Activated CD4-positive, CD25-positive, alpha-beta regulatory T cell (primary cell): ENCODE data around the gene ANKRD60.

Source experiments
- DNase-seq, 4 experiments: peaks; one replicate each; lab custom pipeline; 2025; lab: John Stamatoyannopoulos, UW

The ANKRD60 gene

DNA sequence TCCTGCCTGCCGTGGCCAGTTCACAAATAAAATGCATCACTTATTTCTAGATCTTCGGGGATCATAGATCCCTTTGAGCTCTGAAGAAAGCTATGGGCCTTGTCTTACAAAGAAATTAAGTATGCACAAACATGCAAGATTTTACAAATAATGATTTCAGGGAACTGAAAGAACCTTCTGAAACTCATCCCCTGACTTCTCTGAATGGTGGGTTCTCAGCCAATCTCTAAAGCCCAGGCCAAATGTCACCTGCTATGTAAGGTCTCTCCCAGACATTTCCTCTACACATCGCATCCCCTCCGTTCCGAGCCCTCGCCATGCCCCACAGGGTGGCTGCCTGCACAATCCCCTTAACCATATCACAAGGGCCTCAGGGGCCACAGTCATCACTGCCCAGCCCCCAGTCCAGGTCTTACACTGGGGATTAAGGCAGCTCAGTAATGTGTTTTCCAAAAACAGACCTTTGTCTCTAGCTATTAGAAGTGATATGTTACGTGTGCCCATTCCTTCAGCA is 16.1 kb upstream of the ANKRD60 start:
- DNase-seq = no peak

DNA sequence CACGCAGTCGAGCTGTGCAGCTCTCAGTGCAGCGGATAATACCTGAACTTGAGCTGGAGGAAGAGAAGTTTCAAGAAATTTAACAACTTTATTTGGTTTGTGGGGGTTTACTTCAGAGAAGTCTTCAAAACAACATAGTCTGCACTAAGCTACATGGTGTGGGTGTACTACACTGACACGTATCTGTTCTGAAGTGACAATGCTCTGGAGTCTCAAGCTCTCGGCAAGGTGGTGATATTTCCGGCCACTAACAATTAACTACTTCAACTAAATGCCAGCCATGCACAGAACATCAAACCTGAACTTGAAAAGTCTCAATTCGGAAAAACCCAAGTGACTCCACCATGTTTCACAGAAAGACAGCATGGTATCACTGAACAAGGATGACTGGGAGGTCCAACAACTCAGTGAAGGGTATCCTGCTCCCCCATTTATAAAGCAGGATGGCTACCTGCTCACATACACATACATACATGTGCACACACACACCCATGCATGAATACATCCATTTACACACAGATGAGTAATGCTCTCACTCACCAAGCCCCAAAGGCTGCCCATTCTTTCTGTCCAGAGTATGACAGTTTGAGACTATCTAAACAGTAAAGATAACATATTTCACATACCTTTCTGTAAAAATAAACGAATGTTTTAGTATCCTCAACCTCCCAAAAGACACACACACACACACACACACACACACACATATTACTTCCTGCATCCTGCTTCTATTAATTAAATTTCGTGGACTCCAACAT is 15.4 kb upstream of the ANKRD60 start:
- no peak for DNase-seq

DNA sequence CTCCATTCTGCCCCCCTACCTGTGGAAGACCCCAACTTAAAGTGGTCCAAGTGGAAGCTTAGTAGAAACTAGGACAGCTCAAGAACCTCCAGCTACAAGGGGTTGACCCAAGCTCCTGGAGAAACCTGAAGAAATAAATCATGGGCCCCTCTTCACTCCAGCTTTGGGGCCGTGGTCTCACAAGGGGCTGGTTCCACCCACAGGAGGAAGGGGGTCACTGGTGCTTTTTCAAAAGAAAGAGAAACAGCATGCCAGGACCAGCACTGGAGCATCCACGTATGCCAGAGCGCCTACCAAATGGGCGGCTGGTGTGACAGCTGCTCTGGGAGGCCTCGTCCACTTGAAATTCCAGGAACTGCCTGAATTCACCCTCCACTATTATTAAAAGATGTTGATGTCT is 14.4 kb upstream of the ANKRD60 start:
- no peak for DNase-seq

DNA sequence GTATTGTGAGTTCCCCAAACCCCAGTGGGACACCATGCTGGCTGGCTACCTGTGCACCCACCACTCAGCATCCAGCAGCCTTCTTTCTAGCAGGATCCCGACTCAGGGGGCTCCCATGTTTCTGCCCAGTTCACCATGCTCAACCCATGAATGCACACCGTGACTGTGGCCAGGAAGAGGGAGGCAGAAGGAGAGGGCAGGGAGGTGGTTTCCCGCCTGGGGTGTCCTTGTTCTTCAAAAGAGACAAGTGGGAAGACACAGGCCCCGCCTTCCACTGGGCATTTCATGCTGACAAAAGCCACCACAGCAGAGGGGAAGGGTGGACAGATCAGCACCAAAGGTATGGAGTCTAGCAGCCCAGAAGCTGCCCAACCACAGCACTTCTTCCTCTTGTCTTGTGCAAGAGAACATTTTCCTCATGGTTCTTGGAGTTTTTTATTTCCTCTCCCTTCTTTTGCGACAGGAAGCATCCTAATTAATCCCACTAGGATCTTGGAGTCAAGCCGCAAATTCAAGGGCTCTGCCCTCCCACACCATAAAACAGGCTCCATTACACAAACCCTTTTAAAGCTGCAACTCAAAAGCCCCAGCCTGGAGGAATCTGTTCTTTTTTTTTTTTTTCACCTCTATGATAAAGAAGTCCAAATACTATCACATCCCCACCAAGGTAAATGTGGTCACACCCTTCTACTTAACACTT is 13.5 kb upstream of the ANKRD60 start:
- DNase-seq = no peak

DNA sequence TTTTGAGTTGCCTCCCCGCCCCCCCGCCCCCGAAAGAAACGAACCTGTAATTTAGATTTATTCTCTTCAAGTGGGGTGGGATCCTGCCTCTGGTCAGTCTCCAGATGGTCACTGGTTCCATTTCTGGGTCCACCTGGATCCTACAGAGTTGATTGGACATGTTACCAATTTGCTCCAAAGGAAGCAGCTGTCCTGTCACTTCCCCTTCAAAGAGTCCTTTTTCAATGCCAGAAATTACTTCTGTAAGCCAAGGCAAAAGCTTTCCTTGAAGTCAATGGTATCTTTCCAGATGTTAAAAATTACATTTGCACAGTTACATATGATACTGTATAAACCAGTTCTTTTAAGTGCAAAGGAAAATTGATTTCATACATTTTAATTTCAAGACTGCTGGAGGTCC is 12.0 kb upstream of the ANKRD60 start:
- DNase-seq = no peak

DNA sequence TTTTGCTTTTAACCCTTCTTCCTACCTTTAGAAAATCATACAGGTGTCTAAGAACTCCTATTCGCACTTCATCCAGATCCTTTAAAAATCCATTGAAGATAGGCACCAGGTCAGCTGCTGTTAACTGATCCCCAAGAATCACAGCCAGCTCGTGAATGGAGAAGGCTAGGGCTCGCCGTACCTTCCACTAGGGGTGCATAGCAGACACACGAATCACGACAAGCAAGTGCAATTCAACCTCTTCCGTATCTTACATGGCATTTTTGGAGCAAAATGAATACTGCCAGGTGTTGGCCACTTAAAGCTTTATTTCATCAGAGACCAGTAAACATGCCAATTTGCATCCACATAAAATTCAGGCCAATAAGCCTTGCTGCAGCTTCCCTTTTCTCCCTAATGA is 10.8 kb upstream of the ANKRD60 start:
- DNase-seq = no peak

DNA sequence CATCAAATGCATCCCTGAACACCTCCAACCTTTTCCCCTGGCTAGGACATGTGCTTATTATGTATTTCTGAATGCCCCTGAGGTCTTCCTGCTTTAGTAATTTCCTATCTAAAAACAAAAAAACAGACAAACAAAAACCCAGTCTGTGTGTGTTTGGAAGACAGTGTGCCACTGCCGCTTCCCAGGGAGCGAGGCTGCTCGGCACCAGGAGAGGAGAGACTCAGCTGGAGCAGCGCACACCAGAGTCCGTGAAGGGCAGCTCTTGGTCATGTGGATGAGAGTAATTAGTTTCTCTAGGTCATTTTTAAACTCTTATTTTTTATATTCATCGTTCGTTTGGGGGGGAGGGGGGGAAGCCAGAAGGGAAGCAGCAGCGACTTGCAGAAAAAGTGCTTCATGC is 10.0 kb upstream of the ANKRD60 start:
- DNase-seq = no peak

DNA sequence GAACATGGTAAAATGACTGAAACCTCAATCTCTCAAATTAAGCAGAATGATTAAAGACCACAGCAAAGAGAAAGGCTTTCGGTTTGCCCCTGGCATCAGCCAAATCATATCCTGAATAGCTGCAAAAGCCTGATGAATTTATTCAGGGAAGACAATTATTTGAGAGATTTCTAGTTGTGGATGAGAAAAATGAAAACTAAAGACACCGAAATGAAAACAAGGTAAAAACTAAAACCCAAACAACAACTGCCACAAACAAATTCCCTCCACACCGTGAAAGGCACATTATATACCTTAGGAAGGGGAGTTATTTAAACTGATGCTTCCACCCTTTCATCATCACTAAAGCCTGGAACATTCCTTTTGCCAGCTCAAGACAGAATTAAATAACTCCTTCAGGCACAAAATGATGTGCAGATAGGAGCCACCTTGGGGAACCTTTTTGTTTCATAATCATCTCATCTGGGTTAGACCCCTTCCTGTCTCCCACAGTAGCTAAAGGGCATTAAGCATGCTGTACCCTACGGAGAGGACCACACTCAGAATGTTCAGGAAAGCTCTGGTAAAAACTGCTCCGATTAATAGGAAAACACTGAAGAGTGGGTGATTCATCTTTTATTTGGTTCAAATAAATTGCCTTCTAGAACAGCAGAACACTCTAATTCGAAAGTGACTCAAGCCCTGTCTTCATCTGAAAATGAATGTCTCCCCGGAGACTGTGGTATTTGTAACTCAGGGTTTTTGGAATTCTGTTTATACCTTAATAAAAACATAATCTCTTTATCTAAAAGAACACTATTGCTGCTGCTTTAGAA is 9.1 kb upstream of the ANKRD60 start:
- no peak for DNase-seq

DNA sequence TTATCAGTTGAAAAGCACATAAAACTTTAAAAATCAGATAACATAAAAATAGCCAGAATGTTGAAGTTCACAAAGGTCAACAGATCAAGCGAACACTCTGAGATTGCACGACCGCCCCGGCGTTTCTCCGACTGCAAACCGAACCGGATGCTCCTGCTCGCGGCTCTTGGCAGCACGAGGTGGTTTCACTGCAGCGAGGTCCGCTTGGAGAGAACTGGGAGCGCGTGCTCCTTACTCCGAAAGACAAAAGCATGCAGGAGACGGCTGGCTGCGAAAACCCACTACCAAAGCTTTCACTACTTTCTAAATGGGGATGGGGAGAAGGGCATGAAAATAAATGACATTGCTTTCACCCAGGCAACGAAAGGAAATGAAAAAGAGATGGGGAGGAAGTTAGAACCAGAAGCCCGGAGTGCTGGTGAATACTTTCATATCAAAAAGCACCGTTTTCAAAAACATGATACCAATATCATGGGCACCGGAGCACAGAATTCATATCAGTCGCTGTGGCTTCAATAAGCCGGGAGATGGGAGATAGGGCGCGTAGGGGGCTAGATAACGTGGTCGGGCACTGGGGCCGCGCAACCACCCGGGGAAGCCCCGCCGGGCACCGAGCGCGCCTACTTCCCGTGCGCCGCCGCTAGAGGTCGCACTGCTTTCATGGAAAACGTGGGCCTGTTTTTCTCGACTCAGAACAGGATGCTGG is 8.3 kb upstream of the ANKRD60 start:
- peak; percentile 58 to 75 (median 68) for DNase-seq

DNA sequence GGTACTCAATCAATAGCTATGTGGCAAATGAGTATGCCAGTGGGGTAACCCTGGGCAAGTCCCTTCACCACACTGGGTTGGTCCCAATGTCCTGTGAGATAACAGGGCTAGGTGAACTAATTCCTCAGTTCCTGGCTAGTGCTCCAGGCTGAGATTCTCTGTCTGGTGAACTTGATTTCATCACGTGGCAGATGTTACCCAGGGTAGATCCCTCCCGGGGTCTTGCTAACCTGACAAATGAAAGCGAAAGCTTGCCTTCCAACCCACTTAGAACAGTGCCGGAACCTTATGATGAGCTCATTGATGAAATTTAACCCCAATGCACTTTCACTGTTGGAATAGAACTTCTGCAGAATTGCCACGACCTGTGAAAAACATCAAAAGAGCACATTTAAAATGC is 6.6 kb upstream of the ANKRD60 start:
- DNase-seq = no peak

DNA sequence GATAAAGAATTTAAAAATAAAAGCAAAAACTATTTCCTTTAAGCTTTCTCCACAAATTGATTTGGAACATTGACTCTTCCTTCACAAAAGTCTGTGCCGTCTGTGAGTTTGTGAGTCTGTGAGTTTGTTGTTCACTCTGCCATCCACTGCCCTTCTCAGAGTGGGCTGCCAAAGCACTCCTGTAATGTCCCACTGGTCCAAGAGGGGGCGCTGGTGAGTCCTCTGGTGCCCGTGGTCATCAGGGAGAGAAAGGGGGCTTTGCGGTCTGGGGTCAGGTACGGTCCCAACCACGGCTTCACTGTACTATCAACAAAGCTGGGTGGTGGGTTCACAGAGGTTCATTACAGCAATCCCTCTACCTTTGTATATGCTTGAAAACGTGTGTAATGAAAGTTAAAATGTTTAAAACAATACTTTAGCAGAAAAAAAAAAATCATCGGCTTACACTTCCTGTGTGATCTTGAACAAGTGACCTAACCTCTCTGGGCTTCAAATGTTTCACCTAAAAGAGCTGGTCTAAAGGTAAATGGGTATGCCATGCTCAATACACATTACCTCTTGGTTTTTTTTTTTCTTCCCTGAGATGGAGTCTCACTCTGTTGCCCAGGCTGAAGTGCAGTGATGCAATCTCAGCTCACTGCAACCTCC is 5.6 kb upstream of the ANKRD60 start:
- DNase-seq = peak in 3 of 4 experiments; percentile 6 to 41 (median 9)

DNA sequence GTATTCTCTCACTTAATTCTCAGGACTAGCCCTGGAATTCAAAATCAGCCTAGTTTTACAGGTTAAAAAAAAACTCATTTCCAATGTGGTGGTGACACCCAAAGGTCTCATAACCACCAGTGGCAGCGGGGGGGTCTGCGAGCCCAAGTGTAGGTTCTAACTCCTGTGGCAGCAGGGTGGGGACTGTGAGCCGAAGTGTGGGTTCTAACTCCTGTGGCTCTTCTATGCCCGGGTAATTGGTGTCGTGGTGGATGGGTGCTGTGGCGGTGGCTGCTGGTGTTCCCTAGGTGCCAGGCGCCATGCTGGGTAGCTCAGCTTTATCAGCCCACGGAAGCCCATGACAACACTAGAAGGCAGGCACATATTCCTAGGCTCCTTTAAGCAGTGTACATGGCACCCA is 4.9 kb upstream of the ANKRD60 start:
- no peak for DNase-seq

DNA sequence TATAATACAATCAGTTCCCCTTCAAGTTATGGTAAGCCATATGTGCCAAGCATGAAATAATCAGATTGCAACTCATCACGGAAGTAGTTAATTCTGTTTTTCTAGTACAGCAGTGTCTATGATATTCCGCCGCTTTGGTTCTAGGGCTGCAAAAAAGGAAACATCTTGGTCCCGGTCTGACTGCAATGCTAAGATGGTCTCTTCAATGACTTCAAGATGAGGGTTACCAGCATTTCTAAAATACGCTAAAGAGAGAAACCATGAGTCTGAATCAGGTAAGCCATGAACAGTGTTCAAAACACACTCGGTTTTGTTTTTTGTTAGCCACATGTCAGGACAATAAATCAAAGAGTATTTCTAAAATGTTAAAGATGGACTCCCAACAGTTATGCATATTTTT is 3.2 kb upstream of the ANKRD60 start:
- DNase-seq = no peak

DNA sequence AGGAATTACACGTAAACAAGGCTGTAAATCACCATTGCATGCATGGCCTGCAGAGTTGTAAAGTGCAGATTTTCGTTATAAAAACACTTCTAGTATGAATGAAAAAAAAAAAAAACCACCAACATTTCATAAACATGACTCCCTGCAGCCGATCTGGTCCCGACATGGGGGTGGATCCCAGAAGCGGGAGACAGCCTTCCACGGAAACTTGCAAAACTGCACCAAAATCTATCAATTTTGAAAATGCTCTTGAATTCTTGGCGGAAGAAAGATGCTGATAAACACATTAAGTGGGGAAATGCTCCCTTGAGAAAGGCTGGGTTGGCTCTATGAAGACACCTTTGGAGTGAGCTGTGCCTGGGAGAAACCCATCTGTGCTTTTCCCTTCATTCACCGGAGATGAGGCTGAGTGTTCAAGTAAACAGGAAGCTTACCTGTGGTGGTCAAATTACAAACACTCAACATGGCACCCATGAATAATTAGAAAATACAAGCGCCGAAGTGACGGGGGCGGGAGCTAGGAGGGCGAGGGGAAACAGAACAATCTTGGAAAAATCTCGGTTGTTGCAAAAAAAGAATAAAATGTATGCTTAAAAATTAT is 845 bp upstream of the ANKRD60 start:
- DNase-seq = no peak

DNA sequence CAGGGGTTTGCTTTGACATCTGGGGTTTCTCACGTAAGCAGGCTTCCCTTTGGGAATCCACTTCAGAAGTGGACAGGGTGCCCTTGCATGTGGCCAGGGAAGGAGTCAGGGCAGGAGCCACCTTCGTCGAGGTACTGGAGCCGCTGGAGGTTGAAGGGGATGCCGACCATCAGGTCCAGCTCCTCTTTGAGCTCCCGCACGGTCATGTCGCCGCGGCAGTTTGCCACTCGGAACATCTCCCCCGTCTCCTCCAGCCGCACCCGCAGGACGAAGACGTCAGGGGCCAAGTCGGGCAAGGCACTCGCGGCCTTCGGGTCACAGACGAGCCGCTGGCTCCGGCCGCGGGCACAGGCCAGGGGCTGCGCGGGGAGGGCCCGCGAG is 360 bp downstream of the ANKRD60 start:
- DNase-seq = no peak

DNA sequence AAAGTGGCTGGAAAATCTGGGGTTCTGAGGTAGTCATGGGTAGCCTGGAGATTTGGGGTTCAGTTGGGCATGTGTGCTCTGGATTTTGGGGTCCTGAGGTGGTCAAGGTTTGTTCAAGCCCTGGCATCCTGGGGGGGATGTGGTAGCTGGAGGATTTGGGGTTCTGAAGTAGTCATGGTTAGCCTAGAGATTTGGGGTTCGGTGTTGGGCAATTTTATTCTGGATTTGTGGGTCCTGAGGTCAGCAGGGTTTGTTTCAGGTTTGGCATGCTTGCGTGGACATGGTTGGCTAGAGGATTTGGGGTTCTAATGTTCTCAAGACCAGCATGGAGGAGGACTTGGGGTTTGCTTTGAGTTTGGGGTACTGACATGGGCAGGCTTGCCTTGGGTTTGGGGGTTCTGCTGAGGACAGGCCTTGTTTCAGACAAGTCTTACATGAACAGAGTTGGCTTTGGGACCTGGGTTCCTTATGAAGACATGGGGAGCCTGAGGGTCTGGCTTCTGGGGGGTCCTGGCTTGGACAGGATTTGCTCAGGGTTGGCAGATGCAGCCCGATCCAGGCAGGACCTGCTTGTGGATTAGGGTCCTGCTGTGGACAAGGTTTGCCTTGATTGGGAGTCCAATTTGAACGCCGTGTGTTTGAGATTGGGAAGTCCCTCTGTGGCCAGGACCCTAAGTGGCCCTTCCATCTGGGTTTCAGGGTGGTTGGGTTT is 906 bp downstream of the ANKRD60 start:
- DNase-seq = no peak

DNA sequence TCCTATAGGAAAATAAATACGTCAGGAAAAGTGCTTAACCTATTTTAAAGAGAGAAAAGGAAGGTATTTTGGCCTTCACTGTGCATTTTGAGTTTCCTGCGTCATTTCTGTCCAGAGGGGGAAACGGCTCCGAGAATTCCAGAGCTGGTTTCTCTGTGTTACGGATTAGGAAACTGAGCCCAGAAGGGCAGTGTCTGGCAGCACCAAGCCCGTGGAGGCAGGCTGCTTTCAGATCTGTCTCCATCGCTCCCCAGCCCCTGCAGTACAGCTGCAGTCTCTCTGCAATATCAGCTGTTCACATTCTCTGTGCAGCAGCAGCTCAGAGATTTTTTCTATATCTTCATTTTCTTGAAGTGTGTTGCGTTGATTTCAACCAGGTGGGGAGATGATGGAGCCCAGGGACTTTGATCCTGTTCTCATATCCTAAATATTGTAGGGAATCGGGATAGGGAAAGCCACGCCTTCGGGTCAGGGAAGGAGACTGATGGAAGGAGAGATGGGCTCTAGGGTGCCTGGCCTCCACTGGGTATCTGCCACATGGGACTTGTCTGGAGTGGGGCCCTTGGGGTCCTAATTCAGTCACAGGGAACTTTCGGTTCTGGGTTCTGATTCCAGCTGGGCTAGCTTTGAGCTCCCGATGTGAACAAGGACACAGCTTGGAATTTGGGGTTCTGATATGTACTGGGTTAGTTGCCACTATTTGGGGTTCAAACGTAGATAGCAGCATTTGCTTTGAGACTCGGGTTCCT is 2.8 kb downstream of the ANKRD60 start:
- DNase-seq = no peak

DNA sequence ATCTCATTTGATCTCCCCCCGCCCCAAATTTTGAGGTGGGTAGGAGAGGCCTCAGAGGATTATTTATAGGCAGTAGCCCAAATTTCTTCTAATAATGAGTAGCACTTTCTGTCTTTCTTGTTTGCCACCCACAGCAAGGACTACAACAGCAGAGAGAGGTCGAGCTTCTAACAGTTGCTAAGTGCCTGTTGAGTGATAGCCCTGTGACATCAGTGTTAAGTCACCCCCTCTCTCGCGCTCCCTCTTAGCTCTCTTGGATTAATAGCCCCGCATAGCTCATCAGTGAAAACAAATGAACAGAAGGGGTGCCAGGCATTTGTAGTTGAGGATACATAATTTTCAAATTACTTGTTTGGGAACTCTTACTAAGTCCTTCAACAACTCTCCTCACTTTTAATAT is 3.5 kb downstream of the ANKRD60 start:
- DNase-seq = no peak

DNA sequence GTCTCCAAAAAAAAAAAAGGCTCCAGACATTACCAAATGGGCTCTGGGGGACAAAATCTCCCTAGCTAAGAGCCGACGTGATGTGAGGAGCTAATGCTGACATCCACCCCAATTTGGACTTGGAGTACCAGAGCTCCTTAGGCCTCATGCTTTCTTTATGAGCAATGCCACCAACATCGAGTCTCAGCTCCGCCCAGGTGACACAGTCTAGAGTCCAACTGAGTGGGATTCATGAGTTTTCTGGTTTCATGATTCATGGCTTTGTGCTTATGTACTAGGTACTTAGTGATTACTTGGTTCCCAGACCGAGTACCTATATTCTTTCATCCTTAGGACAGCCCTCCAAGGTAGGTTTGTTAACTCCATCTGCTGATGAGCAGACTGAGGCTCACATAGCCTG is 4.4 kb downstream of the ANKRD60 start:
- no peak for DNase-seq
